Measurements from ENCODE around the gene VSIG10L.
A peak's percentile ranks its signal among the peaks of the same experiment; 100 is the strongest.

Gene VSIG10L

GRCh38 chr19:51337861-51338562, 3.9 kb downstream of the VSIG10L start:
- no peak for DNase-seq

DNA sequence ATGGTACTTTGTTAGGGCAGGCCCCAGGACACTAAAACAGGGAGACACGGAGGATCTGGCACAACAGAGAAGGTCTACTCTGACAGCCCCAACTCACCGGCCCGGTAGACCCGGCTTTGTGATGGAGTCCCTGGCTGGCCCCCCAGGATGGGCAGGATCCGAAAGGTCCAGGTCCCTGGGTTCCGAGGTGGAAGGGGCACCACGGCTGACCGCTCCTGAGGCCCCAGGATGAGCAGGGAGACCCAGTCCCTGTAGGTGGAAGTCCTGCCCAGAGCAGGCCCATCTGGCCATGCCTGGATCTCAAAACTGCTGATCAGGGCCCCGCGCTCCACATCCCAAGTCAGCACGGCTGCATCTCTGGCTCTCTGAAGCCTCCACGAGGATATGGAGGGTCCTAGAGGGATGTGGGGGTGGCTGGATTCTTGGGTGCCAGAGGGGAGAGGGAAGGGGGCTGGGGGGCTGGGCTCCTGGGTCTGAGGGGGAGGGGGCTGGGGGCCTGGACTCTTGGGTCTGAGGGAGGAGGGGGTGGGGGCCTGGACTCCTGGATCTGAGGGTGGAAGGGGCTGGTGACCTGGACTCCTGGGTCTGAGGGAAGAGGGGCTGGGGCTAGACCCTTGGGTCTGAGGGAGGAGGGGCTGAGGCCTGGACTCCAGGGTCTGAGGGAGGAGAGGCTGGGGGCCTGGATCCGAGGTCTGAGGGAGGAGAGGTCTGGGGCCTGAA, 4.6 kb downstream of the VSIG10L start:
- no peak for DNase-seq

GRCh38 chr19:51333836-51334460, 8.0 kb downstream of the VSIG10L start:
- DNase-seq = peak; percentile 65

DNA sequence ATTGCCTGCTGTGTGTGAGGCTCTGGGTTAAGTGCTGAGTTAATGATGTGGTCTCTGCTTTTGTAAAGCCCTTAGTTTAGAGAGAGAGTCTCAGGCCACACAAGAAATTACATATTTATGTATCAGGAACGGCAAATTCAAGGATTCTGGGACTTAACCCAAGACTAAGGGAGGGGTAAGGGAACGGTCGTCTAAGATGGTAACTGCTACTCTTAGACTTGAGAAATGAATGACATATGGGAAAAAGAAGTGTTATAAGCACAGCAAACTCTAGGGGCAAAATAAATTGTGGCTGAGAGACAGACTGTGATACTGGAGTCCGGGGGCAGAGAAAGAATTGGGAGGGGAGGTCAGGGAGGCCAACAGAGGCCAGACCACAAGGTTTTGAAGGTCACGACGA, 10.2 kb downstream of the VSIG10L start:
- no peak for DNase-seq

GRCh38 chr19:51331193-51331592, 10.7 kb downstream of the VSIG10L start:
- DNase-seq = no peak

DNA sequence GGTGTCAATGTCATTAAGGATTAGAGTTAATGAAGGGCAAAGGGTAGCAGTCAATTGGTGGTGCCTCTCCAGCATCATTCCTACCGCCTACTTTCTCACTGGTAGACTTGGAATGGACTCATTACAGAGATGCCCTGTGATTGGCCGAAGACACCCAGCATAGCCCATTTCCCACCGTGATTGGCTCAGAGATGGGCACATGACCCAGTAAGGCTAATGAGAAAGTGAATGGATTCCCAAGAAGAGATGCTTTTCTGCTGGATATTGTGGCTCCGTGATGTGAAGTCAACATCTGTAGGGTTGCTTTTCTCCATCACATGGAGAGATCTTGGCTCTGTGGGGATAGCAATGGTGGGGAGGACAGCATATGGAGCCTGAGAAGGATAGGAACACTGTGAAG, 11.6 kb downstream of the VSIG10L start:
- DNase-seq = no peak

- no peak for DNase-seq
Measured at GRCh38 chr19:51329411-51329810, 12.5 kb downstream of the VSIG10L start.

GRCh38 chr19:51327066-51328001, 14.6 kb downstream of the VSIG10L start:
- DNase-seq = peak; percentile 74

DNA sequence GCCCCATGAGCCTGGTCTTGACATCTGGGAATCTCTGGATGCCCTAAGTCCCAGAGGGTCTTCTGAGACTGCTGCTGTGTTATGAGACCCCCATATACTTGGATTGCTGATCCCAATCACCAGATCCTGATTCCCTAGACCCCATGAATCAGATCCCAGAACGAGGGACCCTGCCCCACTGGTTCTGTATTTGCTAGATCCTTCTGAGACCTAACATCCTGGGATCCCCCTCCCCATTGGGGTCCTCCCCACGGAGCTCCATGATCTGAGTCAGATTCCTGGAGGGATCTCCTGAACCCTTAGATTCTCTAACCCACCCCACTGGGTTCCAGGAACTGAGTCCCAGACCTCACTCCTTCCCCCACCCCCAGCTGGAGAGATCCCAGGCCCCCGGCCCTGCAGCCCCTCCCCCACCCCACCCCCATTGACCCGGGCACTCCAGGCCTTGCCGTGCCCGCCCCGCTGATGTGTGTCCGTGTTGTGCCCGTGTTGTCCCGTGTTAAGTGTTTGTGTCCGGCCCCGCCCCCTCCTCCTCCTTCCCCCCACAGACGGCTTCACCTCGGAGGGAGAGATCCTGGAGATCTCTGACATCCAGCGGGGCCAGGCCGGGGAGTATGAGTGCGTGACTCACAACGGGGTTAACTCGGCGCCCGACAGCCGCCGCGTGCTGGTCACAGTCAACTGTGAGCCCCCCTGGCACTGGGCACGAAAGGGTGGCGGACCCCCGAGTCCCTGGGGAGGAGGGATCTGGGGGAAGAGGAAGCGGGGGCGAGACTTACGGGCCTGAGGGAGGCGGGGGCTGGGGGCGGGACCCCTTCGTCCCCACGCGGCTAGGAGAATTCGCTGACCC, 15.5 kb downstream of the VSIG10L start:
- DNase-seq = no peak

DNA sequence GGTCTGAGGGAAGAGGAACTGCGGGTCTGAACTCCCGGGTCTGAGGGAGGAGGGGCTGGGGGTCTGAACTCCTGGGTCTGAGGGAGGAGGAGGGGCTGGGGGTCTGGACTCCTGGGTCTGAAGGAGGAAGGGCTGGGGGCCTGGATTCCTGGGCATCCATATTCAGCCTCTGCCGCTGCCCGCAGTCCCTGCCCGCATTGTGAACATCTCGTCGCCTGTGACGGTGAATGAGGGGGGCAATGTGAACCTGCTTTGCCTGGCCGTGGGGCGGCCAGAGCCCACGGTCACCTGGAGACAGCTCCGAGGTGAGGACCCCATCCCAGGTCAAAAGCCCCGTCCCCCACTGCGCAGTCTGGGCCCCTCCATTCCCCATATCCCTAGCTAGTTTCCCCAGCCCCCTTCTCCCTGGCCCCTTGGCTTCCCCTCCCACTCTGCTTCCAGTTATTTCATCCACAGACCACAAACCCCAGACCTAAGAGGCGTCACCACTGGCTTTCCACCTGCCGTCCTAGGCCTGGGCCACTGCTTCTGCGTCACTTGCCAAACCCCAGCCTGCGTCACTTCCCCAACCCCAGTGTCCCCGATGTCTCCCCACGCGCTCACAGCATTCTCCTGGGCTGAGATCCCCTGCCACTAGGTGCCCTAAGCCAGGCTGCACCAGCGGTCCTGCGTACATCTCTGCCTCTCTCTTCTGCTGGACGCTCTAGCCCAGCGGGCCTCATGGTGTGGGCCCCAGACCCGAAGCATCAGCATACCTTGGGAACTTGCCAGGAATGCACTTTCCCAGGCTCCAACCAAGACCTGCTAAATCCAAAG, 16.6 kb downstream of the VSIG10L start:
- no peak for DNase-seq

- DNase-seq = no peak
Measured at GRCh38 chr19:51324167-51324481, 17.8 kb downstream of the VSIG10L start.

- DNase-seq = no peak
Measured at GRCh38 chr19:51323481-51324166, 18.3 kb downstream of the VSIG10L start.

GRCh38 chr19:51321799-51322198, 20.1 kb downstream of the VSIG10L start:
- DNase-seq = no peak

- DNase-seq = no peak
Measured at GRCh38 chr19:51320280-51320657, 21.7 kb downstream of the VSIG10L start.

DNA sequence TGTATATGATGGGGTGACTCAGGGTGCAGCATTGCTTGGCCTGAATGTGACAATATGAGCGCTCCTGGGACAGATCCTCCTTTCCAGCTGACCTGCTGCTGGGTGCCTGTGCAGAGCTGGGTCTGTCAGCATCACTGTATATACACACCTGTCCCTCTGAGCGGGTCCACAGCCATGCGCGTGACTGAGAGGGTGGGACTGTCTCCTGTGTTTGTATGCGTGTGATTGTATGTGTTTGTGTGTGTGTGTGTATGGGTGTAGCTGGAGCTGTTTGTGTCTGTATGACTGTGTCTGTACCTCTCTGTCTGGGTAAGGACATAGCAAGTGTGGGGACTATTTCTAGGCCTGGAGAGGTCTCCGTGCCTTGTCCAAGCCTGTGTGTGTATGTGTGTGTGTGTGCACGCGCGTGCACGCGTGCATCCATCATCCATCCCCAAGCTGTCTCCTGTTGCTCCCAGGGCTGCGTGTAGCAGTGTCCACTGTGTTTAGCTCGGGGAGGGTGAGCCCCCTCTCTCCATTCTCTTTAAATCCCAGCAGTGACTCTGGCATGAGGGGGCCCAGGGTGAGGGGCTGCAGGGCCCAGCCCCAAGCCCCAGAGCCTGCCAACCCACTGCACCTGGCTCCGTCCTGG, 22.2 kb downstream of the VSIG10L start:
- no peak for DNase-seq

DNA sequence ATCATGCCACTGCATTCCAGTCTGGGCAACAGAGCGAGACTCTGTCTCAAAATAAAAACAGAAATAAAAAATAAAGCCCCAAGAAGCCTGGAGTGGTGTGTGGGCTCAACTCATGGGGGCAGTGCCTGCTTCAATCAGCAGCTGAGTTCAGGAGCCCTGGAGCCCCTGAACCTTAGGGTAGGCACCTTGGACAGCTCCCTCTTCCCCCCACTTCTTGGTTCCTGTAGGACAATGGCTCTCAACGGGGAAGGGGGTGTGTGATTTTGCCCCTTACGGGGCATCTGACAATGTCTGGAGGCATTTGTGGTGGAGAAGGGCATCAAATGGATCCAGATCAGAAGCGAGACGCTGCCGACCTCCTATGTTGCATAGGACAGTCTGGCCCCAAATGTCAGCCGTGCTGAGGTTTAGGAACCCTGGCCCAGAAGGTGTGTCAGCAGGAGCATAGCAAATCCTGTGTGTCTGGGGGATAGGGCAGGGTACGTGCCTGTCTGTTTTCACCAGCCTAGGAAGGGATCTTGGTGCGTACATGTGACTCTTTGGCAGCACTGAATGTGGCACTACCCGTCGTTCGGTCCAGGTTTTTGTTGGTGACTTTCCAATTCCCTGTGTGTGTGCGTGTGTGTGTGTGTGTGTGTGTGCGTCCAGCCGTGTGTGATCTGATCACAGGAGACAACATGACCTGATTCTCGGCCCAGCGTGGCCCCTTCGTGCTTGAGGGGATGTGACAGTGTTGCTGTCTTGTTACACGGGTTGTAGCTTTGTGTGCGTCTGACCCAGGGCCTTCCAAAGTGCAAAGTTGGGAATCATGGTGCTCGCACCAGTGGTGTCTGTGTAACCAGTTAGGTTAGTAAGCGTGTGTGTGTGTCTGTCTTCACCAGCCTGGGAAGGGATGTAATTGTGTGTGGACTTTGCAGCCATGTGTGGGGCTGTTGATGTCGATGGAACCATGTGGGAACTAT, 23.0 kb downstream of the VSIG10L start:
- no peak for DNase-seq

DNA sequence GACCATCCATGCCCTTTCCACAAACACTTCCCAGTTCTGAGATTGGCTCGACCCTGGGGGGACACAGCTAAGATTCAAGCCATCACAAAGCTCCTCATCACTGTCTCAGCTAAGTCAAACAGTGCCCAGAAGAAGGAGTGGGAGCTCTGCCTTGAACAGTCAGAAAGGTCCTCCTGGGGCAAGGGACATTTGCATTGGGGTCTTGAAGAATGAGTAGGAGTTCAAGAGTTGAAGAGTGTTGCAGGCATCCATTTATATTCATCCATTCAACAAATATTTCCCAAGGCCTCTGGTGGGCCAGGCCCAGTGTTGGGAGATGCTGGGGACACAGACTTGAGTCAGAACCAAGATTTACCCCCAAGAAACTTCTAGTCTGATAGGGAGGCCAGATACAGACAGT, 24.0 kb downstream of the VSIG10L start:
- DNase-seq = no peak

DNA sequence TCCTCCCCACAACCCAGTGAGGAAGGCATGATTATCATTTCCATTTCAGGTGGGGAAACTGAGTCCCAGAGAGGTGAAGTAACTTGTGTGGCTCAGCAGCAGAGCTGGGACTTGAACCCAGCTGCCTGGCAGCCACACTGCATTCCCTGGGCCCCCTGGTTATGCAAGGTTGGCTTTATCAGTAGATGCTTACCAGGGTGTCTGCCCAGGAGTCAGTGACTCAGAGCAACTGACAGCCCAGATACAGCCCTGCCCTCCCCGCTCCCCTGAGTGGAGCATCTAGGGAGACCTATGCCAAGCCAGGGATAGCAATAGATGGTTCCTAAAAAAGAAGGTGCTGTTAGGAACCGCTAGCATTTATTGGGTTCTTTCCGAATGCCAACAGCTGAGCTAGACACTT, 24.6 kb downstream of the VSIG10L start:
- DNase-seq = no peak

DNA sequence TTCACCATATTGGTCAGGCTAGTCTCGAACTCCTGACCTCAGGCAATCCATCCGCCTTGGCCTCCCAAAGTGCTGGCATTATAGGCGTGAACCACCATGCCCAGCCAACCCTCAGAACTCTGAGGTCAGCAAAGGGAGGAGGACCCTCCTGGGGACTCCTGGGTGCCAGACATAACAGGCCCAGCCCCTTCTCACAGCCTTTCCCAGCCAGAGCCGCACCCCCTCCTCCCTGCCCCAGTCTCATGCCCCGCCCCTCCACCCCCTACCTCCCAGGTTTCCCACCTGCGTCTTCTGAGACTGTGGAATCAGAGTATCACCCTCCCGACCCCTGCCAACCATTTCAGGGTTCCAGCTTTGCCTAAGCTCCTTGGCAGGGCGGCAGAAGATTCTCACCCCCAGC, 25.3 kb downstream of the VSIG10L start:
- DNase-seq = no peak
